DOHH2 (cell line): ENCODE measurements around the gene PTPRN2.

Experiments
- H3F3A ChIP-seq: fragments of 200-600 bp; sonication (generic), shearing (Covaris generic); 2 replicates; pipeline ENCODE4 v1.6.0; 2016; ENCODE audit warnings: antibody characterized with exemption, mild to moderate bottlenecking; ENCODE audit not compliant: control insufficient read depth, insufficient read depth
- H3K27ac ChIP-seq: fragments of 200-600 bp; sonication (generic); 2 replicates; pipeline ENCODE4 v1.5.1; 2014; ENCODE audit warnings: low read depth, mild to moderate bottlenecking, low read length, moderate library complexity
- H3K27me3 ChIP-seq: fragments of 200-600 bp; sonication (generic); 2 replicates; pipeline ENCODE4 v1.6.1; 2014; ENCODE audit warnings: mild to moderate bottlenecking, low read length, mixed read lengths; ENCODE audit not compliant: control insufficient read depth
- H3K36me3 ChIP-seq: fragments of 200-600 bp; sonication (generic); 2 replicates; pipeline ENCODE4 v1.6.1; 2014; ENCODE audit warnings: mild to moderate bottlenecking, low read length, moderate library complexity, mixed read lengths; ENCODE audit not compliant: control insufficient read depth
- H3K4me1 ChIP-seq: fragments of 200-600 bp; sonication (generic); 2 replicates; pipeline ENCODE4 v1.6.1; 2014; ENCODE audit warnings: mild to moderate bottlenecking, low read length, mixed read lengths; ENCODE audit not compliant: control insufficient read depth
- H3K4me2 ChIP-seq: fragments of 200-600 bp; sonication (generic); 2 replicates; pipeline ENCODE4 v1.6.0; 2014; ENCODE audit warnings: mild to moderate bottlenecking, low read length, moderate library complexity
- H3K4me3 ChIP-seq: fragments of 200-600 bp; sonication (generic); 2 replicates; pipeline ENCODE4 v1.5.1; 2014; ENCODE audit warnings: mild to moderate bottlenecking, low read length, mixed read lengths
- H3K79me2 ChIP-seq: fragments of 200-600 bp; sonication (generic); 2 replicates; pipeline ENCODE4 v1.6.1; 2014; ENCODE audit warnings: mild to moderate bottlenecking, low read length, mixed read lengths; ENCODE audit not compliant: control insufficient read depth
- H3K9me2 ChIP-seq: fragments of 200-600 bp; sonication (generic); replicated peaks from 2 replicates; pipeline ENCODE4 v1.6.1; 2014; ENCODE audit warnings: mild to moderate bottlenecking, low read length, mixed read lengths; ENCODE audit not compliant: control insufficient read depth
- H3K9me3 ChIP-seq: fragments of 200-600 bp; sonication (generic); 2 replicates; pipeline ENCODE4 v1.6.1; 2014; ENCODE audit warnings: antibody characterized with exemption, low read length, mixed read lengths; ENCODE audit not compliant: control insufficient read depth, insufficient read depth
- H4K20me1 ChIP-seq: fragments of 200-600 bp; sonication (generic); 2 replicates; pipeline ENCODE4 v1.6.0; 2014; ENCODE audit warnings: low read depth, mild to moderate bottlenecking, antibody characterized with exemption, low read length, moderate library complexity; ENCODE audit not compliant: control insufficient read depth, insufficient read depth
- EZH2phosphoT487 ChIP-seq: fragments of 200-600 bp; sonication (generic); IDR thresholded peaks from 2 replicates; pipeline ENCODE4 v1.6.1; 2017; ENCODE audit warnings: borderline replicate concordance, mild to moderate bottlenecking, antibody characterized with exemption, low read length, moderate library complexity, mixed read lengths
- TF ChIP-seq, protein P1 (sequence below): fragments of 200-600 bp; sonication (generic); IDR thresholded peaks from one replicate; pipeline ENCODE4 v1.5.1; 2014; ENCODE audit warnings: antibody characterized with exemption, mild to moderate bottlenecking, low read depth, low read length; ENCODE audit not compliant: poor library complexity, severe bottlenecking

The PTPRN2 gene

DNA sequence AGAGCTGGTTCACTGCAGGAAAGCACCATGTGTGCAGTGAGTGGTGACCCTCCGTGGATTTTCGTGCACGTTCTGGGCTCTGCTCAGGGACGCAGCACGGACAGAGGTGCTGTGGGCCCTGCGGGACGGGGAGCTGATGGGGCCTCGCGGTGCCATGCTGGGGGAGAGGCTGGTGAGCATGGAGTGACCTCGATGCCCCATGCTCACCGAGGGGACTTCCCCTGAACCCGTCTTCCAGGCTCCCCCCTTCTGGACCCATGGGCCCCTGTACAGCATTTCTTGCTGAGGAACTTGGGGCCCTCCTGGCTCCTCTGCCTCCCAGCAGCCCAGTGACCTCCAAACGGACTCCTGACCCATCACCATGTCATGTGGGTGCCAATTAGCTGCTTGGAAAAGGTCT lies 997.1 kb downstream of the PTPRN2 start:
- H3K9me3 ChIP-seq = no peaks in the 10 kb centered on the region
- H3K4me2 ChIP-seq = no peak overlapping the region
- no peak overlapping the region for H3K27ac ChIP-seq
- no peaks in the 10 kb centered on the region for H4K20me1 ChIP-seq
- no peaks in the 10 kb centered on the region for H3K79me2 ChIP-seq
- H3K4me3 ChIP-seq = no peak overlapping the region
- H3K9me2 ChIP-seq = no peaks in the 10 kb centered on the region
- H3K36me3 ChIP-seq = no peaks in the 10 kb centered on the region
- TF ChIP-seq, protein P1, sequence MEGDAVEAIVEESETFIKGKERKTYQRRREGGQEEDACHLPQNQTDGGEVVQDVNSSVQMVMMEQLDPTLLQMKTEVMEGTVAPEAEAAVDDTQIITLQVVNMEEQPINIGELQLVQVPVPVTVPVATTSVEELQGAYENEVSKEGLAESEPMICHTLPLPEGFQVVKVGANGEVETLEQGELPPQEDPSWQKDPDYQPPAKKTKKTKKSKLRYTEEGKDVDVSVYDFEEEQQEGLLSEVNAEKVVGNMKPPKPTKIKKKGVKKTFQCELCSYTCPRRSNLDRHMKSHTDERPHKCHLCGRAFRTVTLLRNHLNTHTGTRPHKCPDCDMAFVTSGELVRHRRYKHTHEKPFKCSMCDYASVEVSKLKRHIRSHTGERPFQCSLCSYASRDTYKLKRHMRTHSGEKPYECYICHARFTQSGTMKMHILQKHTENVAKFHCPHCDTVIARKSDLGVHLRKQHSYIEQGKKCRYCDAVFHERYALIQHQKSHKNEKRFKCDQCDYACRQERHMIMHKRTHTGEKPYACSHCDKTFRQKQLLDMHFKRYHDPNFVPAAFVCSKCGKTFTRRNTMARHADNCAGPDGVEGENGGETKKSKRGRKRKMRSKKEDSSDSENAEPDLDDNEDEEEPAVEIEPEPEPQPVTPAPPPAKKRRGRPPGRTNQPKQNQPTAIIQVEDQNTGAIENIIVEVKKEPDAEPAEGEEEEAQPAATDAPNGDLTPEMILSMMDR = no peak
- no peak for TF ChIP-seq EZH2phosphoT487
- no peaks in the 10 kb centered on the region for H3K27me3 ChIP-seq
- no peaks in the 10 kb centered on the region for H3F3A ChIP-seq
- no peaks in the 10 kb centered on the region for H3K4me1 ChIP-seq

DNA sequence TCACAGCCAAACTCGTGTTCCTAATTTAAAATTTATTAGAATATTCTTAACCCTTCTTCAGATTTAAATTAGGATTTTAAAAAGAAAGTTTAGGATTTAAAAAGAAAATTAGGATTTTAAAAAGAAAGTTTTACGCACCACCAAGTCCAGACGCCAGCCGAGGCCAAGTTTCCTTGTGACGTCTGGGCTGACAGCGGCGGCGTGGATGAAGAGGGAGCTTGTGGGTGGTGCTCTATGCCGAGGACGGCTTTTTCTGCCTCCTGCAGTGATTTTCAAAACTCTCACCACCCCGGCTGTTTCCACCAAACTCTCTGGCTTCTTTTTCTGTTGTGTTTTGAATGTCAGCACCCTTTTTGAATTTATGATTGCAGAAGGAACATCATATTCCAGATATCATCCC lies 997.9 kb downstream of the PTPRN2 start:
- H3K36me3 ChIP-seq = no peaks in the 10 kb centered on the region
- no peak for TF ChIP-seq EZH2phosphoT487
- TF ChIP-seq, protein P1 = no peak
- no peaks in the 10 kb centered on the region for H4K20me1 ChIP-seq
- no peak overlapping the region for H3K4me3 ChIP-seq
- H3K27me3 ChIP-seq = no peaks in the 10 kb centered on the region
- H3K9me3 ChIP-seq = no peaks in the 10 kb centered on the region
- no peaks in the 10 kb centered on the region for H3K4me1 ChIP-seq
- no peaks in the 10 kb centered on the region for H3F3A ChIP-seq
- H3K9me2 ChIP-seq = no peaks in the 10 kb centered on the region
- no peaks in the 10 kb centered on the region for H3K79me2 ChIP-seq
- H3K4me2 ChIP-seq = no peak overlapping the region
- no peak overlapping the region for H3K27ac ChIP-seq

DNA sequence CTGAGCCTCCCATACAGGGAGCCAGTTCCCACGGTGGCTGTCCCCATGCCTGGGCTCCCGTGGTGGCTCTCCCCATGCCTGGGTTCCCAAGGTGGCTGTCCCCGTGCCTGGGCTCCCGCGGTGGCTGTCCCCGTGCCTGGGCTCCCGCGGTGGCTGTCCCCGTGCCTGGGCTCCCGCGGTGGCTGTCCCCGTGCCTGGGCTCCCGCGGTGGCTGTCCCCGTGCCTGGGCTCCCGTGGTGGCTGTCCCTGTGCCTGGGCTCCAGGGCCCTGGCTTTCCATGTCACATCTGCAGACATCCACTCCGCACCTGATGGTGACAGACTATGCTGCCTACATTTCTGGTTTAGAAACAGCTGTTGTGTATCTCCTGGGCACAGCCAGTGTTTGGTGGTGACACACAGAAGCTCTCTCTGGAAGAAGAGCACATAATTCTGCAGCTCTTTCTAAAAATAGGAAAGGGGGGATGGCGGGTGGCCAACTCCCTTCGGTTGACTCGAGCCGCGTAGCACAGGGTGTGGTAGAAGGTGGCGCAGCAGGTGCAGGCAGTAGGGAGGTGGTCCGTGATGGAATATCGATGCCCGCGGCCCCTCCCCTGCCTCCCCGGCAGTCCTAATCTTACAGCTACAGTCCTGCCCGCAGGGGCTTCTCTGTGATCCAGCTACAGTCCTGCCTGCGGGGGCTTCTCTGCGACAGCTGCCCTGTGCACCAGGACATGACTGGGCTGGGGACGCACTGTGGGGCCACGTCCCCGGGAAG lies 999.6 kb downstream of the PTPRN2 start:
- H3K4me2 ChIP-seq = no peak overlapping the region
- H3K9me3 ChIP-seq = no peaks in the 10 kb centered on the region
- H3K4me3 ChIP-seq = no peak overlapping the region
- no peaks in the 10 kb centered on the region for H3K27me3 ChIP-seq
- no peaks in the 10 kb centered on the region for H3K79me2 ChIP-seq
- no peaks in the 10 kb centered on the region for H4K20me1 ChIP-seq
- no peaks in the 10 kb centered on the region for H3F3A ChIP-seq
- no peaks in the 10 kb centered on the region for H3K9me2 ChIP-seq
- no peaks in the 10 kb centered on the region for H3K4me1 ChIP-seq
- no peak overlapping the region for H3K27ac ChIP-seq
- no peaks in the 10 kb centered on the region for H3K36me3 ChIP-seq
- TF ChIP-seq, protein P1 = no peak
- no peak for TF ChIP-seq EZH2phosphoT487
